ENCODE measurements around the gene ICAM2. TPM values are rescaled to one million over a fixed set of nuclear protein-coding genes. Genes with fewer than 3 reads are reported as not detected.

The ICAM2 gene
- polyA plus RNA-seq, 1 donor, result 25.4 TPM

- no peak for DNase-seq (ENCODE audit: low read depth)
Measured at GRCh38 chr17:63974594-63975192, 45.7 kb downstream of the ICAM2 start.

GRCh38 chr17:63973930-63974593, 46.4 kb downstream of the ICAM2 start:
- DNase-seq (ENCODE audit: low read depth), result no peak

GRCh38 chr17:63973247-63973646, 47.2 kb downstream of the ICAM2 start:
- DNase-seq (ENCODE audit: low read depth), result no peak

- no peak for DNase-seq (ENCODE audit: low read depth)
Measured at GRCh38 chr17:63972796-63973195, 47.6 kb downstream of the ICAM2 start, which contains the start of gene SCN4A. TSS of gene SCN4A (minus strand) at chr17:63972918. CDS start at chr17:63972841, 77 bp downstream.

- DNase-seq (ENCODE audit: low read depth), result no peak
Measured at GRCh38 chr17:63969278-63969677, 51.2 kb downstream of the ICAM2 start.

GRCh38 chr17:63967953-63968352, 52.5 kb downstream of the ICAM2 start:
- no peak for DNase-seq (ENCODE audit: low read depth)

- no peak for DNase-seq (ENCODE audit: low read depth)
Measured at GRCh38 chr17:63966646-63967264, 53.7 kb downstream of the ICAM2 start.

GRCh38 chr17:63963123-63963522, 57.3 kb downstream of the ICAM2 start:
- no peak for DNase-seq (ENCODE audit: low read depth)

GRCh38 chr17:63962298-63962744, 58.1 kb downstream of the ICAM2 start:
- DNase-seq (ENCODE audit: low read depth), result no peak

- no peak for DNase-seq (ENCODE audit: low read depth)
Measured at GRCh38 chr17:63961355-63962212, 58.8 kb downstream of the ICAM2 start.

- DNase-seq (ENCODE audit: low read depth), result no peak
Measured at GRCh38 chr17:63960430-63960829, 60.0 kb downstream of the ICAM2 start.

- DNase-seq (ENCODE audit: low read depth), result no peak
Measured at GRCh38 chr17:63960006-63960405, 60.4 kb downstream of the ICAM2 start.

- DNase-seq (ENCODE audit: low read depth), result no peak
Measured at GRCh38 chr17:63956296-63956920, 64.0 kb downstream of the ICAM2 start.

- no peak for DNase-seq (ENCODE audit: low read depth)
Measured at GRCh38 chr17:63955791-63956190, 64.6 kb downstream of the ICAM2 start.

GRCh38 chr17:63955232-63955631, 65.2 kb downstream of the ICAM2 start:
- no peak for DNase-seq (ENCODE audit: low read depth)

GRCh38 chr17:63954402-63955063, 65.9 kb downstream of the ICAM2 start:
- no peak for DNase-seq (ENCODE audit: low read depth)

Other genes starting within 250 kb of the ICAM2 start
- 54.9 TPM for gene CCDC47, start 247.0 kb downstream of the ICAM2 start, polyA plus RNA-seq (ENCODE audit: insufficient read length)
- 101 TPM for gene DDX42, start 246.5 kb downstream of the ICAM2 start, polyA plus RNA-seq (ENCODE audit: insufficient read length)
- 106 TPM for gene PSMC5, start 193.2 kb downstream of the ICAM2 start, polyA plus RNA-seq (ENCODE audit: insufficient read length)
- gene FTSJ3, start 193.0 kb downstream of the ICAM2 start, polyA plus RNA-seq (ENCODE audit: insufficient read length), result 36.5 TPM
- 23.5 TPM for gene SMARCD2, start 177.9 kb downstream of the ICAM2 start, polyA plus RNA-seq (ENCODE audit: insufficient read length)
- 0.70 TPM for gene CSH2, start 147.0 kb downstream of the ICAM2 start, polyA plus RNA-seq (ENCODE audit: insufficient read length)
- not detected for gene GH2, start 138.7 kb downstream of the ICAM2 start, polyA plus RNA-seq (ENCODE audit: insufficient read length)
- gene CSH1, start 124.1 kb downstream of the ICAM2 start, polyA plus RNA-seq (ENCODE audit: insufficient read length), result 2.7 TPM
- not detected for gene CSHL1, start 109.4 kb downstream of the ICAM2 start, polyA plus RNA-seq (ENCODE audit: insufficient read length)
- not detected for gene GH1, start 101.8 kb downstream of the ICAM2 start, polyA plus RNA-seq (ENCODE audit: insufficient read length)
- gene CD79B, start 88.3 kb downstream of the ICAM2 start, polyA plus RNA-seq (ENCODE audit: insufficient read length), result 2.3 TPM
- 50.1 TPM for gene SCN4A, start 47.7 kb downstream of the ICAM2 start, polyA plus RNA-seq (ENCODE audit: insufficient read length)
- gene PRR29, start 22.3 kb downstream of the ICAM2 start, polyA plus RNA-seq (ENCODE audit: insufficient read length), result 2.3 TPM
- 5.6 TPM for gene ERN1, start 109.5 kb upstream of the ICAM2 start, polyA plus RNA-seq (ENCODE audit: insufficient read length)
- 22.2 TPM for gene TEX2, start 242.6 kb upstream of the ICAM2 start, polyA plus RNA-seq (ENCODE audit: insufficient read length)

Data from forelimb muscle (tissue), 1 donor.